Measurements from ENCODE around the gene TAS2R1. TPM values are rescaled to one million over a fixed set of nuclear protein-coding genes. Genes with fewer than 3 reads are reported as not detected.

The TAS2R1 gene
- total RNA-seq, 1 donor from 2014 or later = not detected

GRCh38 chr5:9658706-9659105 lies 28.6 kb upstream of the TAS2R1 start:
- no peaks in the 10 kb centered on the region for H3K9me3 Mint-ChIP-seq
- peaks cover 26% of the 10 kb centered on the region for H3K4me1 Mint-ChIP-seq (ENCODE audit: unreplicated experiment)

GRCh38 chr5:9657819-9658218 lies 27.7 kb upstream of the TAS2R1 start:
- Mint-ChIP-seq H3K27ac (no peak overlapping the region), H3K4me3 (no peak overlapping the region), H3K27me3 (no peaks in the 10 kb centered on the region), H3K9me3 (no peaks in the 10 kb centered on the region), H3K4me1 (ENCODE audit: unreplicated experiment) (peaks cover 26% of the 10 kb centered on the region), H3K36me3 (no peaks in the 10 kb centered on the region)
- DNase-seq (ENCODE audit: extremely low spot score, unreplicated experiment) = no peak
- TF ChIP-seq CTCF (conservative IDR thresholded peaks at IDR 0.05) = no peak

More at GRCh38 chr5:9658706-9659105, 28.6 kb upstream of the TAS2R1 start:
- DNase-seq (ENCODE audit: extremely low spot score, unreplicated experiment) = no peak
- Mint-ChIP-seq H3K4me3 (no peak overlapping the region), H3K27ac (no peak overlapping the region), H3K27me3 (no peaks in the 10 kb centered on the region), H3K36me3 (no peaks in the 10 kb centered on the region)
- no peak for TF ChIP-seq CTCF (conservative IDR thresholded peaks at IDR 0.05)

- H3K9me3 Mint-ChIP-seq = no peaks in the 10 kb centered on the region
- no peak overlapping the region for H3K4me3 Mint-ChIP-seq
- H3K4me1 Mint-ChIP-seq (ENCODE audit: unreplicated experiment) = peaks cover 13% of the 10 kb centered on the region
- H3K27me3 Mint-ChIP-seq = no peaks in the 10 kb centered on the region
- no peaks in the 10 kb centered on the region for H3K36me3 Mint-ChIP-seq
- no peak for DNase-seq (ENCODE audit: extremely low spot score, unreplicated experiment)
- TF ChIP-seq CTCF (conservative IDR thresholded peaks at IDR 0.05) = no peak
- H3K27ac Mint-ChIP-seq = no peak overlapping the region
Measured at GRCh38 chr5:9655641-9656040, 25.5 kb upstream of the TAS2R1 start.

- DNase-seq (ENCODE audit: extremely low spot score, unreplicated experiment) = no peak
- Mint-ChIP-seq H3K4me1 (ENCODE audit: unreplicated experiment) (peaks cover 13% of the 10 kb centered on the region), H3K36me3 (no peaks in the 10 kb centered on the region), H3K4me3 (no peak overlapping the region), H3K27ac (no peak overlapping the region), H3K9me3 (no peaks in the 10 kb centered on the region), H3K27me3 (no peaks in the 10 kb centered on the region)
- no peak for TF ChIP-seq CTCF (conservative IDR thresholded peaks at IDR 0.05)
Measured at GRCh38 chr5:9654886-9655285, 24.7 kb upstream of the TAS2R1 start.

GRCh38 chr5:9653811-9654210 lies 23.7 kb upstream of the TAS2R1 start:
- Mint-ChIP-seq H3K27ac (no peak overlapping the region), H3K36me3 (no peaks in the 10 kb centered on the region)

More at GRCh38 chr5:9653811-9654210, 23.7 kb upstream of the TAS2R1 start:
- DNase-seq (ENCODE audit: extremely low spot score, unreplicated experiment) = no peak
- no peaks in the 10 kb centered on the region for H3K9me3 Mint-ChIP-seq
- peaks cover 5% of the 10 kb centered on the region for H3K4me1 Mint-ChIP-seq (ENCODE audit: unreplicated experiment)
- no peak for TF ChIP-seq CTCF (conservative IDR thresholded peaks at IDR 0.05)
- no peak overlapping the region for H3K4me3 Mint-ChIP-seq
- no peaks in the 10 kb centered on the region for H3K27me3 Mint-ChIP-seq

Measured in type B pancreatic cell (in vitro differentiated cells).